Neuronal stem cell (in vitro differentiated cells): Measurements from ENCODE around the gene KDM3B.
A peak's percentile ranks its signal among the peaks of the same experiment; 100 is the strongest.

Experiments used
- DNase-seq: peaks from one replicate; pipeline ENCODE4 v3.0.0-alpha.2; 2013; ENCODE audit warnings: low spot score
- H2AFZ ChIP-seq: one replicate; pipeline ENCODE4 v1.6.1; 2013; ENCODE audit warnings: mild to moderate bottlenecking, low read length, inconsistent platforms
- H2AK5ac ChIP-seq: 2 replicates; pipeline ENCODE4 v1.6.1; 2013; ENCODE audit warnings: low read depth, mild to moderate bottlenecking, inconsistent platforms, low read length, moderate library complexity, mixed read lengths
- H2BK120ac ChIP-seq: 2 replicates; pipeline ENCODE4 v1.6.1; 2013; ENCODE audit warnings: low read depth, mild to moderate bottlenecking, inconsistent platforms, low read length, moderate library complexity, mixed read lengths
- H2BK12ac ChIP-seq: one replicate; pipeline ENCODE4 v1.6.1; 2013; ENCODE audit warnings: low read length, inconsistent platforms
- H2BK15ac ChIP-seq: 2 replicates; pipeline ENCODE4 v1.6.1; 2013; ENCODE audit warnings: mild to moderate bottlenecking, low read length, inconsistent platforms, mixed read lengths
- H2BK5ac ChIP-seq: one replicate; pipeline ENCODE4 v1.6.1; 2013; ENCODE audit warnings: inconsistent platforms, mild to moderate bottlenecking, low read length, moderate library complexity
- H3K14ac ChIP-seq: one replicate; pipeline ENCODE4 v1.6.1; 2013; ENCODE audit warnings: low read length, inconsistent platforms
- H3K18ac ChIP-seq: 2 replicates; pipeline ENCODE4 v1.6.1; 2013; ENCODE audit warnings: low read length, inconsistent platforms
- H3K23ac ChIP-seq: 2 replicates; pipeline ENCODE4 v1.6.1; 2013; ENCODE audit warnings: low read depth, mild to moderate bottlenecking, mixed read lengths, low read length, inconsistent platforms; ENCODE audit not compliant: poor library complexity
- H3K27ac ChIP-seq: replicated peaks from 3 replicates; pipeline ENCODE4 v1.5.1; 2013; ENCODE audit warnings: low read length, inconsistent platforms
- H3K27me3 ChIP-seq, 3 experiments: 2 replicates each; pipeline ENCODE4 v1.6.1; 2013; ENCODE audit warnings: low read length in 3 of 3, mild to moderate bottlenecking in 2 of 3, inconsistent platforms in 1 of 3, low read depth in 1 of 3, mixed read lengths in 1 of 3, moderate library complexity in 1 of 3; ENCODE audit not compliant: control insufficient read depth in 3 of 3, insufficient read depth in 3 of 3
- H3K36me3 ChIP-seq, 2 donors: replicated peaks in 1 of 2; 2 replicates each; pipeline ENCODE4 v1.6.1; 2013; ENCODE audit warnings: low read length in 2 of 2; ENCODE audit not compliant: control insufficient read depth in 2 of 2, insufficient read depth in 2 of 2
- H3K4ac ChIP-seq: 2 replicates; pipeline ENCODE4 v1.6.1; 2013; ENCODE audit warnings: inconsistent platforms, mild to moderate bottlenecking, low read length, moderate library complexity
- H3K4me1 ChIP-seq, 2 donors: 1 replicate in 1 of 2; 2 replicates in 1 of 2; pipeline ENCODE4 v1.6.1; 2013; ENCODE audit warnings: low read length in 2 of 2, low read depth in 1 of 2; ENCODE audit not compliant: control insufficient read depth in 2 of 2, insufficient read depth in 1 of 2
- H3K4me2 ChIP-seq: one replicate; pipeline ENCODE4 v1.6.1; 2013; ENCODE audit warnings: mild to moderate bottlenecking, low read length, inconsistent platforms; ENCODE audit not compliant: insufficient read depth, poor library complexity, severe bottlenecking
- H3K4me3 ChIP-seq, 2 donors: 2 replicates each; pipeline ENCODE4 v1.5.1; 2013; ENCODE audit warnings: low read length in 2 of 2, mild to moderate bottlenecking in 2 of 2, inconsistent platforms in 1 of 2, moderate library complexity in 1 of 2
- H3K79me1 ChIP-seq: one replicate; pipeline ENCODE4 v1.6.1; 2013; ENCODE audit warnings: low read depth, mild to moderate bottlenecking, inconsistent platforms, low read length, moderate library complexity
- H3K9ac ChIP-seq: one replicate; pipeline ENCODE4 v1.6.1; 2013; ENCODE audit warnings: mild to moderate bottlenecking, low read depth, low read length, inconsistent platforms; ENCODE audit not compliant: poor library complexity
- H3K9me3 ChIP-seq, 2 donors: replicated peaks in 1 of 2; 2 replicates each; pipeline versions ENCODE3 to v1.6.1; 2013; ENCODE audit warnings: low read length in 2 of 2, mild to moderate bottlenecking in 2 of 2, inconsistent platforms in 1 of 2, low read depth in 1 of 2, mixed read lengths in 1 of 2, moderate library complexity in 1 of 2; ENCODE audit not compliant: control insufficient read depth in 2 of 2, insufficient read depth in 1 of 2
- H4K8ac ChIP-seq: one replicate; pipeline ENCODE4 v1.6.1; 2013; ENCODE audit warnings: low read depth, mild to moderate bottlenecking, inconsistent platforms, low read length, moderate library complexity
- H4K91ac ChIP-seq: one replicate; pipeline ENCODE4 v1.6.1; 2013; ENCODE audit warnings: low read length, low read depth, mild to moderate bottlenecking, inconsistent platforms; ENCODE audit not compliant: poor library complexity
- WGBS, 2 donors: extraction: QIAGEN DNeasy Blood & Tissue Kit; methylation state at CpG; one replicate each; pipeline ENCODE4 v1.1.7; 2013; ENCODE audit warnings: missing lambda C conversion rate in 2 of 2, mixed read lengths in 1 of 2; ENCODE audit not compliant: insufficient read length in 2 of 2, insufficient replicate concordance in 1 of 2; ENCODE audit errors: extremely low coverage in 2 of 2; 5-methylcytosine and 5-hydroxymethylcytosine counted together

Gene KDM3B

GRCh38 chr5:138453590-138453989 is 101.1 kb downstream of the KDM3B start:
- no peak for DNase-seq
- Histone ChIP-seq H3K9ac (no peak overlapping the region), H3K18ac (no peak overlapping the region), H2BK5ac (no peak overlapping the region), H3K4ac (no peak overlapping the region), H3K4me3 (no peak overlapping the region), H3K14ac (no peak overlapping the region), H3K4me1 (peaks cover 15 to 20% of the 10 kb centered on the region in 2 donors), H3K27ac (no peak overlapping the region), H2BK120ac (no peak overlapping the region), H3K23ac (no peak overlapping the region), H4K91ac (no peak overlapping the region), H2AFZ (no peak overlapping the region), H2BK15ac (no peak overlapping the region), H3K79me1 (no peaks in the 10 kb centered on the region), H3K36me3 (no peaks in the 10 kb centered on the region), H4K8ac (no peak overlapping the region), H3K27me3 (no peaks in the 10 kb centered on the region), H2BK12ac (no peak overlapping the region), H3K9me3 (no peaks in the 10 kb centered on the region), H2AK5ac (peak overlapping the region; percentile 19), H3K4me2 (no peak overlapping the region)
- no CpG with 5 or more reads among the region's 13 CpGs for WGBS, 2 donors

- Histone ChIP-seq H3K9me3 (no peaks in the 10 kb centered on the region), H4K8ac (no peak overlapping the region), H3K4me1 (peaks cover 10 to 20% of the 10 kb centered on the region in 2 donors), H2BK15ac (no peak overlapping the region), H3K9ac (no peak overlapping the region), H2BK5ac (no peak overlapping the region), H3K4ac (no peak overlapping the region), H2AFZ (no peak overlapping the region), H4K91ac (no peak overlapping the region), H3K27ac (no peak overlapping the region), H2AK5ac (peak overlapping the region; percentile 19), H3K27me3 (no peaks in the 10 kb centered on the region), H3K36me3 (no peaks in the 10 kb centered on the region), H3K23ac (peak overlapping the region; percentile 76), H3K4me3 (no peak overlapping the region), H2BK120ac (no peak overlapping the region), H3K14ac (no peak overlapping the region), H3K79me1 (no peaks in the 10 kb centered on the region), H3K18ac (peak overlapping the region; percentile 67), H2BK12ac (no peak overlapping the region), H3K4me2 (no peak overlapping the region)
- no peak for DNase-seq
- no CpG with 5 or more reads among the region's 8 CpGs for WGBS, 2 donors
These were observed 101.6 kb downstream of the KDM3B start for GRCh38 chr5:138454121-138454520.

GRCh38 chr5:138455232-138455930 is 102.9 kb downstream of the KDM3B start:
- H2BK5ac ChIP-seq: no peak overlapping the region
- H3K23ac ChIP-seq: no peak overlapping the region
- no CpG with 5 or more reads among the region's 11 CpGs for WGBS, 2 donors
- H3K4me1 ChIP-seq: peaks cover 2 to 17% of the 10 kb centered on the region in 2 donors
- no peaks in the 10 kb centered on the region for H3K27me3 ChIP-seq
- no peaks in the 10 kb centered on the region for H3K36me3 ChIP-seq
- H3K4ac ChIP-seq: no peak overlapping the region
- H2AK5ac ChIP-seq: no peak overlapping the region
- H2BK15ac ChIP-seq: no peak overlapping the region
- no peak overlapping the region for H4K91ac ChIP-seq
- no peak overlapping the region for H3K4me3 ChIP-seq
- H3K79me1 ChIP-seq: no peaks in the 10 kb centered on the region
- H3K4me2 ChIP-seq: no peak overlapping the region
- H3K18ac ChIP-seq: no peak overlapping the region
- no peak overlapping the region for H3K27ac ChIP-seq
- H4K8ac ChIP-seq: no peak overlapping the region
- no peak overlapping the region for H3K9ac ChIP-seq
- H2AFZ ChIP-seq: peak overlapping the region; percentile 79
- H2BK120ac ChIP-seq: no peak overlapping the region
- DNase-seq: no peak
- no peak overlapping the region for H3K14ac ChIP-seq
- peak overlapping the region; percentile 64 for H2BK12ac ChIP-seq
- no peaks in the 10 kb centered on the region for H3K9me3 ChIP-seq

- peak overlapping the region; percentile 93 for H2AFZ ChIP-seq
- DNase-seq: no peak
- no peak overlapping the region for H3K9ac ChIP-seq
- no peaks in the 10 kb centered on the region for H3K79me1 ChIP-seq
- H3K4ac ChIP-seq: no peak overlapping the region
- H2BK15ac ChIP-seq: no peak overlapping the region
- no peaks in the 10 kb centered on the region for H3K27me3 ChIP-seq
- no peak overlapping the region for H3K18ac ChIP-seq
- WGBS, 2 donors: no CpG with 5 or more reads among the region's 12 CpGs
- no peak overlapping the region for H2BK5ac ChIP-seq
- H3K23ac ChIP-seq: peak overlapping the region; percentile 37
- no peak overlapping the region for H3K14ac ChIP-seq
- no peak overlapping the region for H2BK12ac ChIP-seq
- no peak overlapping the region for H2BK120ac ChIP-seq
- no peaks in the 10 kb centered on the region for H3K36me3 ChIP-seq
- no peak overlapping the region for H4K91ac ChIP-seq
- no peak overlapping the region for H3K4me2 ChIP-seq
- H3K27ac ChIP-seq: no peak overlapping the region
- no peak overlapping the region for H4K8ac ChIP-seq
- H2AK5ac ChIP-seq: no peak overlapping the region
- H3K9me3 ChIP-seq: no peaks in the 10 kb centered on the region
- H3K4me1 ChIP-seq: peaks cover 2 to 17% of the 10 kb centered on the region in 2 donors
- no peak overlapping the region for H3K4me3 ChIP-seq
These were observed 105.2 kb downstream of the KDM3B start for GRCh38 chr5:138457531-138458275.
